Measurements from ENCODE around the gene ACIN1. TPM values are rescaled to one million over a fixed set of nuclear protein-coding genes. Genes with fewer than 3 reads are reported as not detected.

The ACIN1 gene
- total and polyA plus RNA-seq, 2 of the 13 experiments (the other 11 are each of a cell fraction or from before 2014, with no cell fraction given) = 165 to 183 TPM

GRCh38 chr14:23062002-23062401 lies 32.9 kb downstream of the ACIN1 start (continued):
- TF ChIP-seq GABPB1 (CRISPR knock-in tag; IDR thresholded peaks at IDR 0.05) (no peak), ZNF20 (CRISPR knock-in tag; IDR thresholded peaks at IDR 0.05) (no peak), ZKSCAN1 (IDR thresholded peaks at IDR 0.05; ENCODE audit: low read length) (no peak), JUN (CRISPR knock-in tag; IDR thresholded peaks at IDR 0.05) (peak; percentile 85; the same call in 1 of the 2 replicates), KIAA2018 (CRISPR knock-in tag; IDR thresholded peaks at IDR 0.05; ENCODE audit: borderline replicate concordance) (no peak), CAMTA2 (CRISPR knock-in tag; IDR thresholded peaks at IDR 0.05; ENCODE audit: borderline replicate concordance) (no peak), FOXO4 (CRISPR knock-in tag; conservative IDR thresholded peaks at IDR 0.05) (0 out of 2 replicates have a peak, but pooled peaks have one; percentile 76), TEAD3 (CRISPR knock-in tag; optimal IDR thresholded peaks at IDR 0.05; ENCODE audit: borderline replicate concordance) (peak; percentile 64), FOXC1 (CRISPR knock-in tag; IDR thresholded peaks at IDR 0.05; ENCODE audit: borderline replicate concordance) (0 out of 2 replicates have a peak, but pooled peaks have one; percentile 46), KMT2A (CRISPR knock-in tag; IDR thresholded peaks at IDR 0.05) (no peak), ESRRA (CRISPR knock-in tag; IDR thresholded peaks at IDR 0.05; ENCODE audit: low read depth) (no peak), IRF9 (CRISPR knock-in tag; IDR thresholded peaks at IDR 0.05; ENCODE audit: borderline replicate concordance) (no peak), AKAP8 (CRISPR knock-in tag; IDR thresholded peaks at IDR 0.05) (no peak), ZBTB43 (CRISPR knock-in tag; conservative IDR thresholded peaks at IDR 0.05) (no peak), GATAD2A (CRISPR knock-in tag; IDR thresholded peaks at IDR 0.05) (no peak), ATF7-NPFF (CRISPR knock-in tag; IDR thresholded peaks at IDR 0.05; ENCODE audit: low read depth) (0 out of 2 replicates have a peak, but pooled peaks have one; percentile 30), TEF (CRISPR knock-in tag; IDR thresholded peaks at IDR 0.05) (no peak), ZNF788 (CRISPR knock-in tag; IDR thresholded peaks at IDR 0.05; ENCODE audit: borderline replicate concordance) (no peak)

All from HepG2 (cell line).